GM12878 (cell line): ENCODE measurements around the gene DMD. TPM values are rescaled to one million over a fixed set of nuclear protein-coding genes. Genes with fewer than 3 reads are reported as not detected.

Experiments
- ATAC-seq: fragments of 200-7000 bp; cut with Tn5 transposase; 3 replicates; pipeline ENCODE4 v1.9.1; 2020; ENCODE audit warnings: mild to moderate bottlenecking, moderate library complexity
- BruUV-seq: library from RNA; stranded (reverse); fragments of 400-500 nt; replicated peaks from 2 replicates; lab custom pipeline; 2021; lab: Mats Ljungman, UMichigan
- CTCF ChIA-PET: fragments of 300-600 bp; sonication (Branson Sonifier 250); formaldehyde crosslinking; extraction: SDS; loops from one replicate; lab custom pipeline; 2021; ENCODE audit warnings: inconsistent platforms; lab: Yijun Ruan, JAX
- POLR2A ChIA-PET: fragments of 350-600 bp; formaldehyde crosslinking; extraction: SDS; loops from one replicate; lab custom pipeline; 2021; ENCODE audit warnings: inconsistent platforms; lab: Charles Lee
- RAD21 ChIA-PET: fragments of 300-600 bp; sonication (Branson Sonifier 250); formaldehyde crosslinking; loops from one replicate; lab custom pipeline; 2023; ENCODE audit warnings: antibody characterized with exemption; ENCODE audit not compliant: unreplicated experiment; lab: Charles Lee
- SMC1A ChIA-PET: fragments of 300-600 bp; sonication (Branson Sonifier 250); formaldehyde crosslinking; loops from one replicate; lab custom pipeline; 2023; ENCODE audit not compliant: unreplicated experiment, uncharacterized antibody; lab: Charles Lee
- DNase-seq: peaks from one replicate; pipeline ENCODE4 v3.0.0-alpha.2; 2011; ENCODE audit warnings: low read depth, low spot score
- FAIRE-seq: peaks from 3 replicates; lab custom pipeline; 2011; peaks lifted over from hg19 to GRCh38; lab: Jason Lieb, UNC
- H2AFZ ChIP-seq: 2 replicates; pipeline ENCODE4 v1.6.0; 2011; ENCODE audit warnings: low read depth, low read length, control low read depth; ENCODE audit not compliant: control insufficient read depth
- H3K27ac ChIP-seq: 2 replicates; pipeline ENCODE4 v1.5.1; 2011; ENCODE audit warnings: control low read depth; ENCODE audit not compliant: control insufficient read depth, insufficient read depth
- H3K27me3 ChIP-seq, 2 experiments: replicated peaks in 1 of 2; 2 replicates each; pipeline versions ENCODE4 v1.6.0 to v1.6.1; 2011; ENCODE audit warnings: low read length in 1 of 2; ENCODE audit not compliant: control insufficient read depth in 2 of 2, insufficient read depth in 2 of 2
- H3K36me3 ChIP-seq, 2 experiments: 2 replicates each; pipeline ENCODE4 v1.5.1; 2011; ENCODE audit warnings: low read length in 1 of 2; ENCODE audit not compliant: control insufficient read depth in 2 of 2, insufficient read depth in 2 of 2
- H3K4me1 ChIP-seq: 2 replicates; pipeline ENCODE4 v1.6.1; 2011; ENCODE audit warnings: mild to moderate bottlenecking, low read length, moderate library complexity, mixed read lengths; ENCODE audit not compliant: control insufficient read depth, insufficient read depth
- H3K4me2 ChIP-seq: 2 replicates; pipeline ENCODE4 v1.6.0; 2011; ENCODE audit warnings: control low read depth; ENCODE audit not compliant: control insufficient read depth, insufficient read depth
- H3K4me3 ChIP-seq: fragments of 200-600 bp; sonication (generic); 2 replicates; pipeline ENCODE4 v1.5.1; 2016
- H3K79me2 ChIP-seq: 2 replicates; pipeline ENCODE4 v1.6.0; 2011; ENCODE audit warnings: low read length; ENCODE audit not compliant: control insufficient read depth, insufficient read depth
- H3K9ac ChIP-seq: 2 replicates; pipeline ENCODE4 v1.8.0; 2011; ENCODE audit warnings: low read length, control low read depth, mixed read lengths; ENCODE audit not compliant: control insufficient read depth, insufficient read depth
- H3K9me3 ChIP-seq: replicated peaks from 3 replicates; pipeline ENCODE4 v1.5.1; 2011; ENCODE audit warnings: mild to moderate bottlenecking, low read length; ENCODE audit not compliant: control insufficient read depth, insufficient read depth
- H4K20me1 ChIP-seq: 2 replicates; pipeline ENCODE4 v1.6.0; 2011; ENCODE audit not compliant: control insufficient read depth, insufficient read depth
- CREB1 ChIP-seq: IDR thresholded peaks from 2 replicates; pipeline ENCODE4 v1.6.1; 2012; ENCODE audit warnings: low read depth, mild to moderate bottlenecking, inconsistent platforms
- HDAC2 ChIP-seq: fragments of 200-600 bp; sonication (generic); IDR thresholded peaks from 2 replicates; pipeline ENCODE4 v1.6.1; 2017
- IKZF1 ChIP-seq: fragments of 450-650 bp; conservative IDR thresholded peaks from 2 replicates; pipeline ENCODE4 v1.6.1; 2017; ENCODE audit warnings: antibody characterized with exemption, mild to moderate bottlenecking
- IRF3 ChIP-seq: fragments of 450-650 bp; IDR thresholded peaks from 2 replicates; pipeline ENCODE4 v1.6.1; 2014; ENCODE audit warnings: mild to moderate bottlenecking
- MXI1 ChIP-seq: fragments of 150-350 bp; IDR thresholded peaks from 2 replicates; pipeline ENCODE4 v1.6.1; 2011; ENCODE audit warnings: low read depth, mild to moderate bottlenecking, inconsistent platforms, low read length, improper control_type of control experiment
- MYB ChIP-seq: fragments of 150-350 bp; IDR thresholded peaks from 2 replicates; pipeline ENCODE4 v1.6.1; 2014; ENCODE audit warnings: mild to moderate bottlenecking, low read depth, low read length, borderline replicate concordance
- MYC ChIP-seq: IDR thresholded peaks from 2 replicates; pipeline ENCODE4 v1.6.1; 2011; ENCODE audit warnings: mild to moderate bottlenecking, low read length, moderate library complexity, inconsistent platforms; ENCODE audit not compliant: insufficient read depth, insufficient replicate concordance, insufficient read length, severe bottlenecking
- PBX3 ChIP-seq: IDR thresholded peaks from 2 replicates; pipeline ENCODE4 v1.6.1; 2011; ENCODE audit warnings: mild to moderate bottlenecking, low read depth, low read length, moderate library complexity; ENCODE audit not compliant: insufficient replicate concordance
- SPI1 ChIP-seq: IDR thresholded peaks from 2 replicates; pipeline ENCODE4 v1.6.1; 2011; ENCODE audit warnings: low read depth, mild to moderate bottlenecking, low read length, moderate library complexity, borderline replicate concordance; ENCODE audit not compliant: insufficient read depth
- TCF12 ChIP-seq: IDR thresholded peaks from 2 replicates; pipeline ENCODE4 v1.6.1; 2011; ENCODE audit warnings: low read depth, mild to moderate bottlenecking, low read length
- ZSCAN29 ChIP-seq: fragments of 450-650 bp; IDR thresholded peaks from 2 replicates; pipeline ENCODE4 v1.6.1; 2017; ENCODE audit warnings: mild to moderate bottlenecking, moderate library complexity
- WGBS: methylation state at CpG from one replicate; pipeline ENCODE4 v1.1.6; 2016; ENCODE audit warnings: low lambda C conversion rate; ENCODE audit not compliant: insufficient replicate concordance, insufficient coverage; ENCODE audit errors: missing lambda C conversion rate; 5-methylcytosine and 5-hydroxymethylcytosine counted together
- in situ Hi-C: fragments of 300-500 bp; cut with MboI; formaldehyde crosslinking; loops from 9 replicates; pipeline ENCODE4 v1.14.3; 2018; ENCODE audit warnings: mixed read lengths
- intact Hi-C: fragments of 100-400 bp; cut with micrococcal nuclease; formaldehyde crosslinking; loops from one replicate; pipeline ENCODE4 v1.14.2; 2022; ENCODE audit not compliant: unreplicated experiment
- polyA plus RNA-seq, 11 experiments: library from polyadenylated mRNA; depleted of rRNA in 4 of 11; unstranded in 6 of 11; stranded (reverse) in 5 of 11; fragments of >200 nt; fragmentation: Nextera tagmentation in 4 of 11; fragmentation: Illumina TruSeq in 1 of 11; extraction: Ambion mirVana in 4 of 11; extraction: Trizol in 1 of 11; gene quantifications; 1 replicate in 1 of 11; 2 replicates in 10 of 11; pipeline versions ENCODE4 v1.2.1 to v1.2.3, GENCODE V29; 2011 to 2016; ENCODE audit warnings: inconsistent platforms in 2 of 11, missing spikeins in 2 of 11, low read depth in 1 of 11
- total RNA-seq, 4 experiments: library from RNA; depleted of rRNA in 3 of 4; stranded (reverse); fragments of >200 nt in 3 of 4; fragmentation: Illumina TruSeq in 1 of 4; extraction: Trizol in 1 of 4; gene quantifications; 2 replicates each; pipeline versions ENCODE4 v1.2.1 to v1.2.3, GENCODE V29; 2013 to 2021
- TF ChIP-seq, protein P1 (sequence below): fragments of 150-350 bp; IDR thresholded peaks from 2 replicates; pipeline ENCODE4 v1.6.1; 2014; ENCODE audit warnings: mild to moderate bottlenecking, low read depth, low read length

Gene DMD
- total and polyA plus RNA-seq, 10 of the 15 experiments (the other 5 are each of a cell fraction or from before 2014, with no cell fraction given): 1.4 to 24.3 (median 4.3) TPM

DNA sequence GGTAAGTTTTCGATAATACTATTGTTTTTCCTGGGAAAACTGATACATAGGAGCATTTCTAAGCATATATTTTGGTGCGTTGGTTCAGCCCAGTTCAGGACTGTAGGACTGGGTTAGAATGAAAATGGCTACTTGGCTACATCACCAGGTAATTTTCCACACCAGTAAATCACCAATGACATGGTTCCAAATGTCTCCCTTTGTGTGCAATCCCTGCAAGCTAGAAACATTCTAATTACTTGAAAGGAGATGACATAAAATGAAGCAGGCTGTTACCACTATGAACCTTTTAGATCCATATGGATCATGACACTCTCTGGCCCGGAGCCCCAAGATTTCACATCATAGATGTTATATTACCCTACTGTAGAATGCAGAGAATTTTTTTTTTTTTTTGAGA lies 1562.1 kb downstream of the DMD start:
- Histone ChIP-seq H4K20me1 (no peaks in the 10 kb centered on the region), H3K9me3 (no peaks in the 10 kb centered on the region), H2AFZ (no peak overlapping the region), H3K36me3 (no peaks in the 10 kb centered on the region), H3K27me3 (no peaks in the 10 kb centered on the region), H3K4me3 (no peak overlapping the region), H3K4me2 (no peak overlapping the region), H3K9ac (no peak overlapping the region)
- ChIA-PET SMC1A (interaction anchor here (1.2 kb wide), 1 partner anchor 46 kb away, joined by 5 read pairs; no protein-coding TSS in a partner anchor), RAD21 (no interaction called here), POLR2A (interaction anchor here (0.6 kb wide), 1 partner anchor 781 kb away, joined by 3 read pairs; no protein-coding TSS in a partner anchor), CTCF (interaction anchor here (0.6 to 1.3 kb wide), 2 partner anchors 611 to 883 kb away, joined by 3 read pairs; no protein-coding TSS in a partner anchor)
- ATAC-seq: no peak
- 2% methylated on average over 3 of the region's 3 CpGs for WGBS
- no TSS peak for BruUV-seq
- DNase-seq: no peak
- in situ Hi-C loops (no loop called here), intact Hi-C loops (no loop called here)
- TF ChIP-seq MYB (no peak), MYC (no peak), IRF3 (no peak)
- TF ChIP-seq, all 136 proteins: peak for 0
- no peak for FAIRE-seq
- Histone ChIP-seq H3K79me2 (no peaks in the 10 kb centered on the region), H3K27ac (no peak overlapping the region), H3K4me1 (no peaks in the 10 kb centered on the region)

GRCh38 chrX:31633349-31633748 lies 1578.0 kb downstream of the DMD start:
- Histone ChIP-seq H3K9ac (no peak overlapping the region), H2AFZ (no peak overlapping the region), H3K4me1 (no peaks in the 10 kb centered on the region), H3K4me3 (no peak overlapping the region), H3K4me2 (no peak overlapping the region), H3K27ac (no peak overlapping the region), H3K36me3 (no peaks in the 10 kb centered on the region), H3K27me3 (no peaks in the 10 kb centered on the region; a peak in 1 of 4 replicates), H3K9me3 (no peaks in the 10 kb centered on the region), H4K20me1 (no peaks in the 10 kb centered on the region), H3K79me2 (no peaks in the 10 kb centered on the region)
- in situ Hi-C loops (no loop called here), intact Hi-C loops (no loop called here)
- ATAC-seq (no peak), DNase-seq (no peak), FAIRE-seq (no peak)
- CTCF ChIA-PET: no interaction called here
- SMC1A ChIA-PET: interaction anchor here (0.6 to 1.5 kb wide), 4 partner anchors 19 to 885 kb away, joined by 3 to 6 read pairs (median 4); no protein-coding TSS in a partner anchor
- WGBS: 6% methylated on average over 2 of the region's 2 CpGs
- POLR2A ChIA-PET: no interaction called here
- RAD21 ChIA-PET: no interaction called here
- BruUV-seq: no TSS peak
- TF ChIP-seq ZSCAN29 (no peak), SPI1 (no peak), PBX3 (no peak), MXI1 (no peak), TCF12 (no peak), HDAC2 (no peak), CREB1 (no peak), IKZF1 (no peak)
- TF ChIP-seq, protein P1, sequence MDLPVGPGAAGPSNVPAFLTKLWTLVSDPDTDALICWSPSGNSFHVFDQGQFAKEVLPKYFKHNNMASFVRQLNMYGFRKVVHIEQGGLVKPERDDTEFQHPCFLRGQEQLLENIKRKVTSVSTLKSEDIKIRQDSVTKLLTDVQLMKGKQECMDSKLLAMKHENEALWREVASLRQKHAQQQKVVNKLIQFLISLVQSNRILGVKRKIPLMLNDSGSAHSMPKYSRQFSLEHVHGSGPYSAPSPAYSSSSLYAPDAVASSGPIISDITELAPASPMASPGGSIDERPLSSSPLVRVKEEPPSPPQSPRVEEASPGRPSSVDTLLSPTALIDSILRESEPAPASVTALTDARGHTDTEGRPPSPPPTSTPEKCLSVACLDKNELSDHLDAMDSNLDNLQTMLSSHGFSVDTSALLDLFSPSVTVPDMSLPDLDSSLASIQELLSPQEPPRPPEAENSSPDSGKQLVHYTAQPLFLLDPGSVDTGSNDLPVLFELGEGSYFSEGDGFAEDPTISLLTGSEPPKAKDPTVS: no peak
